Loucy (cell line): ENCODE data around the gene UNK.
A peak's percentile ranks its signal among the peaks of the same experiment; 100 is the strongest.

Experiments used
- H2AFZ ChIP-seq: fragments of 200-600 bp; sonication (generic); 2 replicates; pipeline ENCODE4 v1.6.0; 2016; ENCODE audit warnings: antibody characterized with exemption, mild to moderate bottlenecking, low read length, moderate library complexity
- H3F3A ChIP-seq: fragments of 200-600 bp; 2 replicates; pipeline ENCODE4 v1.6.0; 2016; ENCODE audit warnings: antibody characterized with exemption, low read depth, mild to moderate bottlenecking
- H3K27me3 ChIP-seq: fragments of 200-600 bp; sonication (generic); 2 replicates; pipeline ENCODE4 v1.6.1; 2014; ENCODE audit warnings: low read length, mild to moderate bottlenecking; ENCODE audit not compliant: insufficient read depth, poor library complexity, severe bottlenecking
- H3K36me3 ChIP-seq: fragments of 200-600 bp; sonication (generic); 2 replicates; pipeline ENCODE4 v1.6.1; 2016; ENCODE audit warnings: low read length; ENCODE audit not compliant: insufficient read depth
- H3K4me1 ChIP-seq: fragments of 200-600 bp; sonication (generic); 2 replicates; pipeline ENCODE4 v1.5.1; 2014; ENCODE audit warnings: low read length, mild to moderate bottlenecking; ENCODE audit not compliant: insufficient read depth, poor library complexity, severe bottlenecking
- H3K4me2 ChIP-seq: fragments of 200-600 bp; sonication (generic); 2 replicates; pipeline ENCODE4 v1.6.0; 2014; ENCODE audit warnings: antibody characterized with exemption, low read length, low read depth, mild to moderate bottlenecking; ENCODE audit not compliant: poor library complexity, severe bottlenecking
- H3K4me3 ChIP-seq: fragments of 200-600 bp; sonication (generic); 2 replicates; pipeline ENCODE4 v1.5.1; 2014; ENCODE audit warnings: low read length, mild to moderate bottlenecking, mixed read lengths; ENCODE audit not compliant: poor library complexity, severe bottlenecking
- H3K79me2 ChIP-seq: fragments of 200-600 bp; sonication (generic); 2 replicates; pipeline ENCODE4 v1.6.1; 2014; ENCODE audit warnings: low read length; ENCODE audit not compliant: insufficient read depth
- H3K9ac ChIP-seq: fragments of 200-600 bp; sonication (generic); 2 replicates; pipeline ENCODE4 v1.6.0; 2014; ENCODE audit warnings: mild to moderate bottlenecking, low read depth, low read length, moderate library complexity; ENCODE audit not compliant: poor library complexity, severe bottlenecking
- H3K9me2 ChIP-seq: fragments of 200-600 bp; sonication (generic); replicated peaks from 2 replicates; pipeline ENCODE4 v1.6.1; 2016; ENCODE audit warnings: low read depth, low read length, mixed read lengths
- H3K9me3 ChIP-seq: fragments of 200-600 bp; sonication (generic); 2 replicates; pipeline ENCODE4 v1.6.1; 2014; ENCODE audit warnings: mild to moderate bottlenecking, antibody characterized with exemption, low read length, low read depth; ENCODE audit not compliant: insufficient read depth
- H4K20me1 ChIP-seq: fragments of 200-600 bp; sonication (generic); 2 replicates; pipeline ENCODE4 v1.6.0; 2014; ENCODE audit warnings: antibody characterized with exemption, low read length, mild to moderate bottlenecking; ENCODE audit not compliant: insufficient read depth, poor library complexity, severe bottlenecking
- CTCF ChIP-seq: fragments of 200-600 bp; sonication (generic); conservative IDR thresholded peaks from 2 replicates; pipeline ENCODE4 v1.5.1; 2014; ENCODE audit warnings: mild to moderate bottlenecking, antibody characterized with exemption, low read length
- EZH2phosphoT487 ChIP-seq: fragments of 200-600 bp; IDR thresholded peaks from 2 replicates; pipeline ENCODE4 v1.6.1; 2018; ENCODE audit warnings: antibody characterized with exemption, mild to moderate bottlenecking, moderate library complexity, borderline replicate concordance

UNK gene

GRCh38 chr17:75762513-75763268, 21.9 kb upstream of the UNK start:
- TF ChIP-seq EZH2phosphoT487: no peak
- no peak for TF ChIP-seq CTCF
- Histone ChIP-seq H3K79me2 (peaks cover 3% of the 10 kb centered on the region; the same call in 1 of the 2 replicates), H3K36me3 (no peaks in the 10 kb centered on the region), H3K9ac (no peak overlapping the region), H3K4me1 (peaks cover 14% of the 10 kb centered on the region), H3K9me2 (no peaks in the 10 kb centered on the region), H3K4me3 (no peak overlapping the region), H3K27me3 (no peaks in the 10 kb centered on the region), H3F3A (no peaks in the 10 kb centered on the region; the same call in 1 of the 2 replicates), H3K4me2 (no peak overlapping the region), H4K20me1 (no peaks in the 10 kb centered on the region), H3K9me3 (no peaks in the 10 kb centered on the region), H2AFZ (no peak overlapping the region)

GRCh38 chr17:75763269-75763607, 21.4 kb upstream of the UNK start:
- no peak for TF ChIP-seq EZH2phosphoT487
- no peak for TF ChIP-seq CTCF
- Histone ChIP-seq H2AFZ (no peak overlapping the region), H3K36me3 (no peaks in the 10 kb centered on the region), H3K9me3 (no peaks in the 10 kb centered on the region), H3K9ac (peak overlapping the region; percentile 75), H3K27me3 (no peaks in the 10 kb centered on the region), H3K9me2 (no peaks in the 10 kb centered on the region), H3K4me3 (no peak overlapping the region), H3F3A (no peaks in the 10 kb centered on the region; the same call in 1 of the 2 replicates), H3K4me2 (peak overlapping the region; percentile 99), H3K4me1 (peaks cover 14% of the 10 kb centered on the region), H3K79me2 (peaks cover 3% of the 10 kb centered on the region; the same call in 1 of the 2 replicates), H4K20me1 (no peaks in the 10 kb centered on the region)

- Histone ChIP-seq H3K4me3 (peak overlapping the region; percentile 90), H3K36me3 (no peaks in the 10 kb centered on the region), H4K20me1 (no peaks in the 10 kb centered on the region), H3K9me3 (no peaks in the 10 kb centered on the region), H3F3A (no peaks in the 10 kb centered on the region; the same call in 1 of the 2 replicates), H3K4me2 (peak overlapping the region; percentile 99), H3K27me3 (no peaks in the 10 kb centered on the region), H3K9ac (peak overlapping the region; percentile 75), H2AFZ (peak overlapping the region; percentile 99), H3K9me2 (no peaks in the 10 kb centered on the region), H3K4me1 (peaks cover 14% of the 10 kb centered on the region), H3K79me2 (peaks cover 3% of the 10 kb centered on the region; the same call in 1 of the 2 replicates)
- TF ChIP-seq EZH2phosphoT487 (no peak), CTCF (no peak)
Observed at GRCh38 chr17:75763613-75764416, 20.8 kb upstream of the UNK start.
